Measurements from ENCODE around the gene COP1.

GRCh38 chr1:176022574-176022973 lies 184.5 kb downstream of the COP1 start:
- no peak for TF ChIP-seq CTCF (IDR thresholded peaks at IDR 0.05)
- no peak for TF ChIP-seq EZH2 (IDR thresholded peaks at IDR 0.05; ENCODE audit: borderline replicate concordance, insufficient read depth, low read depth, low read length, poor library complexity, severe bottlenecking)
